Peyer's patch (tissue), 4 donors: ENCODE measurements around the gene INF2.

Source experiments
- CTCF ChIP-seq, 6 experiments: fragments of 450-650 bp in 4 of 6; fragments of 200-600 bp in 2 of 6; sonication (generic) in 1 of 6; IDR thresholded peaks; one replicate each; pipeline ENCODE4 v1.5.1; 2017 to 2019; ENCODE audit warnings: antibody characterized with exemption in 6 of 6, mild to moderate bottlenecking in 3 of 6, moderate library complexity in 1 of 6
- POLR2A ChIP-seq, 2 donors: fragments of 450-650 bp; IDR thresholded peaks; one replicate each; pipeline ENCODE4 v1.5.1; 2017; ENCODE audit warnings: antibody characterized with exemption in 2 of 2, mild to moderate bottlenecking in 2 of 2, moderate library complexity in 2 of 2

GRCh38 chr14:104757681-104758392 lies 68.4 kb downstream of the INF2 start:
- no peak for TF ChIP-seq CTCF (IDR thresholded peaks at IDR 0.05)
- TF ChIP-seq POLR2A (IDR thresholded peaks at IDR 0.05), result no peak
